ENCODE results near the gene CA10. TPM values are rescaled to one million over a fixed set of nuclear protein-coding genes. Genes with fewer than 3 reads are reported as not detected.

The CA10 gene
- total RNA-seq, 1 experiment from 2014 or later, result not detected

DNA sequence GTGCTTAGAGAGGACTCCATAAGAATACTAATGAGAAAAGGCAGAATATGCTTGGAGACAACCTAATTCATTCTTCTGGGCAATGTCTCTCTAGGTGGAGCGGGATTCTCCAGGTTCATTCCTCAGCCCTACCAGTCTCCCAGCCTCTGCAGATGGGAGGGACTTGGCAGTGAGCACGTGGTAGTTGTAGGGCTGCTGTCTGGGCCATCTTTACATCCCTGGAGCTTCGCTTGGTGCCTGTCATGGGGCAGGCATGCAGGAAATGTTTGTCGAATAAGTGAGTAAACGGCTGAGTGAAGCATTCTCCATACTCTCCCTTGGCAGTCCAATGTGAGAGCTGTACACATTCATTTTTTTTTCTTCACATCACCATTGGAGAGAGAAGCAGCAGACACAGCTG is 510.7 kb downstream of the CA10 start:
- intact Hi-C loops (cut with micrococcal nuclease; ENCODE audit: unreplicated experiment), result no loop called here
- Mint-ChIP-seq H3K4me1 (ENCODE audit: low read depth, unreplicated experiment) (no peaks in the 10 kb centered on the region), H3K4me3 (ENCODE audit: low read depth, unreplicated experiment) (no peak overlapping the region), H3K27me3 (ENCODE audit: unreplicated experiment) (peaks cover 98% of the 10 kb centered on the region), H3K27ac (ENCODE audit: unreplicated experiment) (no peak overlapping the region), H3K36me3 (ENCODE audit: insufficient read depth, unreplicated experiment) (no peaks in the 10 kb centered on the region), H3K9me3 (ENCODE audit: low read depth, unreplicated experiment) (no peaks in the 10 kb centered on the region)
- CTCF ChIA-PET, result no interaction called here
- TF ChIP-seq, protein P1, sequence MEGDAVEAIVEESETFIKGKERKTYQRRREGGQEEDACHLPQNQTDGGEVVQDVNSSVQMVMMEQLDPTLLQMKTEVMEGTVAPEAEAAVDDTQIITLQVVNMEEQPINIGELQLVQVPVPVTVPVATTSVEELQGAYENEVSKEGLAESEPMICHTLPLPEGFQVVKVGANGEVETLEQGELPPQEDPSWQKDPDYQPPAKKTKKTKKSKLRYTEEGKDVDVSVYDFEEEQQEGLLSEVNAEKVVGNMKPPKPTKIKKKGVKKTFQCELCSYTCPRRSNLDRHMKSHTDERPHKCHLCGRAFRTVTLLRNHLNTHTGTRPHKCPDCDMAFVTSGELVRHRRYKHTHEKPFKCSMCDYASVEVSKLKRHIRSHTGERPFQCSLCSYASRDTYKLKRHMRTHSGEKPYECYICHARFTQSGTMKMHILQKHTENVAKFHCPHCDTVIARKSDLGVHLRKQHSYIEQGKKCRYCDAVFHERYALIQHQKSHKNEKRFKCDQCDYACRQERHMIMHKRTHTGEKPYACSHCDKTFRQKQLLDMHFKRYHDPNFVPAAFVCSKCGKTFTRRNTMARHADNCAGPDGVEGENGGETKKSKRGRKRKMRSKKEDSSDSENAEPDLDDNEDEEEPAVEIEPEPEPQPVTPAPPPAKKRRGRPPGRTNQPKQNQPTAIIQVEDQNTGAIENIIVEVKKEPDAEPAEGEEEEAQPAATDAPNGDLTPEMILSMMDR (IDR thresholded peaks at IDR 0.05; ENCODE audit: unreplicated experiment), result no peak
- no TSS peak for BruUV-seq (replicated peaks)
- DNase-seq, result no peak

DNA sequence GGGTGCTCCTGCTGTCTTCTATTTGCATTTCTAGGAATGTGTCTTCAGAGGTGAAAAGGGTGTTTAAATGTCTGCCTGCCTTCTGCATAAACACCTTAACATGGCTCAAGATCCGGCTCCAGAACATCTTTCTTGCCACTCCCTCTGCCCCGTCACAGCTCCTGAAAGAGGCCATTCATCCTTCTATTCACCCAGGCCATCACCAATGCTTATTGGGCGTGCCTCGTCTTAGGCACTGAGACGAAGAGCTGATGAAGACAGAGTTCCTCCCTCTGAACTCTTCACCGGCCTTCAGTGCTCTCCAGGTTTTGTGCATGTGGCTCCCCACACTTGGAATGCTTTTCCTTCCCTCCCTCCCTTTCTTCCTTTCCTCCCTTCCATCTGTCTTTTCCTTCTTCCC is 511.4 kb downstream of the CA10 start:
- CTCF ChIA-PET, result no interaction called here
- TF ChIP-seq, protein P1 (IDR thresholded peaks at IDR 0.05; ENCODE audit: unreplicated experiment), result no peak
- Mint-ChIP-seq H3K27ac (ENCODE audit: unreplicated experiment) (no peak overlapping the region), H3K9me3 (ENCODE audit: low read depth, unreplicated experiment) (no peaks in the 10 kb centered on the region), H3K36me3 (ENCODE audit: insufficient read depth, unreplicated experiment) (no peaks in the 10 kb centered on the region), H3K4me1 (ENCODE audit: low read depth, unreplicated experiment) (no peaks in the 10 kb centered on the region), H3K4me3 (ENCODE audit: low read depth, unreplicated experiment) (no peak overlapping the region), H3K27me3 (ENCODE audit: unreplicated experiment) (peaks cover 96% of the 10 kb centered on the region)
- no TSS peak for BruUV-seq (replicated peaks)
- DNase-seq, result no peak
- intact Hi-C loops (cut with micrococcal nuclease; ENCODE audit: unreplicated experiment), result no loop called here

DNA sequence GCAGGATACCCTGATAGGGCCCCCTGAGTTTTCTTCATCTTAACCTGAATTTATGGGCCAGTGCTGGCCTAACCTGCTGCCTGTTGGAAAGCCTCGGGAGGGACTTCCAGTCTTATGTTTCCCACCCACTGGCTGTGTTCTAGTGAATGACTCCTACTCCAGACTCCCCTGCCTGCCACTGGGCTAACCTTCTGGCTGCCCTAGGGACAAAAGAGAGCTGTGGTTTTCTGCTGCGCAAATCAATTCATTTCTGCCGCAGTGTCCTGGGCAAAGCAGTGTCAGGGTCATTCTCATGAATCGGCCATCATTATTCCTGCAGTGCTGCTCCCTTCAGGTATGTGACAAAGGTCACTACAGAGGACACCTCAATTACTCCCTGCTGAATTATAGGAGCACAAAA is 512.0 kb downstream of the CA10 start:
- Mint-ChIP-seq H3K9me3 (ENCODE audit: low read depth, unreplicated experiment) (no peaks in the 10 kb centered on the region), H3K4me1 (ENCODE audit: low read depth, unreplicated experiment) (no peaks in the 10 kb centered on the region), H3K4me3 (ENCODE audit: low read depth, unreplicated experiment) (no peak overlapping the region), H3K27ac (ENCODE audit: unreplicated experiment) (no peak overlapping the region), H3K27me3 (ENCODE audit: unreplicated experiment) (peaks cover 96% of the 10 kb centered on the region), H3K36me3 (ENCODE audit: insufficient read depth, unreplicated experiment) (no peaks in the 10 kb centered on the region)
- BruUV-seq (replicated peaks), result no TSS peak
- TF ChIP-seq, protein P1 (IDR thresholded peaks at IDR 0.05; ENCODE audit: unreplicated experiment), result no peak
- CTCF ChIA-PET, result no interaction called here
- intact Hi-C loops (cut with micrococcal nuclease; ENCODE audit: unreplicated experiment), result no loop called here
- DNase-seq, result no peak

DNA sequence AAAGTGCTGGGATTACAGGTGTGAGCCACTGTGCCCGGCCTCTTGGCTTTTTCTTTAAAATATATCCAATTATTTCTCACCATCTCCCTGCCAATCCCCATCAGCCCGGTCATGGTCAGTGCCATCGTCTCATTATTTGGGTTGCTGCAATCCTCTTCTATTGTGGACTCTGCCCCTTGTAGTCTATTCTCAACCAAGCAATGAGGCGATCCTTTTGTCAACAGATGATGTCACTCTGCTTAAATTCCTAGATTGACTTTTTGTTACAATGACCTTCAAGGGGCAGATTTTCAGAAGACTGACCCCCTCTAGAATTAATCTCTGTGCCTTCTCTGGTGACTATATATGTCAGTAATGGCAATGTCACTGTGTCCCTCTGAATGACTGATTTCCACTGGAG is 513.5 kb downstream of the CA10 start:
- Mint-ChIP-seq H3K9me3 (ENCODE audit: low read depth, unreplicated experiment) (no peaks in the 10 kb centered on the region), H3K4me1 (ENCODE audit: low read depth, unreplicated experiment) (no peaks in the 10 kb centered on the region), H3K36me3 (ENCODE audit: insufficient read depth, unreplicated experiment) (no peaks in the 10 kb centered on the region), H3K27ac (ENCODE audit: unreplicated experiment) (no peak overlapping the region), H3K27me3 (ENCODE audit: unreplicated experiment) (peaks cover 96% of the 10 kb centered on the region), H3K4me3 (ENCODE audit: low read depth, unreplicated experiment) (no peak overlapping the region)
- TF ChIP-seq, protein P1 (IDR thresholded peaks at IDR 0.05; ENCODE audit: unreplicated experiment), result no peak
- BruUV-seq (replicated peaks), result no TSS peak
- no peak for DNase-seq
- intact Hi-C loops (cut with micrococcal nuclease; ENCODE audit: unreplicated experiment), result no loop called here
- CTCF ChIA-PET, result interaction anchor here (0.7 kb wide), 1 partner anchor 36 kb away, joined by 4 read pairs; no protein-coding TSS in a partner anchor

All from Calu3 (cell line).